ENCODE data around the gene RLN3. TPM values are rescaled to one million over a fixed set of nuclear protein-coding genes. Genes with fewer than 3 reads are reported as not detected.

Gene RLN3
- total and polyA plus RNA-seq, 9 of the 15 experiments (the other 6 are each of a cell fraction or from before 2014, with no cell fraction given), result 0.31 to 1.2 (median 0.71) TPM; not detected in 6

GRCh38 chr19:14030997-14031718 is 3.2 kb downstream of the RLN3 start:
- Histone ChIP-seq H3K9me3 (replicated peaks; ENCODE audit: control insufficient read depth, insufficient read depth, low read depth, low read length) (no peaks in the 10 kb centered on the region), H3K9ac (ENCODE audit: insufficient read depth in 1 of 2, low read depth in 2 of 2, low read length in 2 of 2) (peak overlapping the region; percentile 91 to 99; a peak in 3 of 4 replicates), H4K20me1 (replicated peaks; ENCODE audit: control insufficient read depth, insufficient read depth, low read length) (no peaks in the 10 kb centered on the region), H3K4me1 (replicated peaks in 1 of 2; ENCODE audit: control insufficient read depth in 2 of 2, insufficient read depth in 2 of 2, low read length in 2 of 2) (peaks cover 20 to 49% of the 10 kb centered on the region in 2 experiments; a peak in 4 of 5 replicates), H3K36me3 (ENCODE audit: control insufficient read depth, insufficient read depth, low read length) (no peaks in the 10 kb centered on the region), H3K9me1 (ENCODE audit: control insufficient read depth, insufficient read depth, low read length) (no peaks in the 10 kb centered on the region), H3K27me3 (ENCODE audit: control insufficient read depth in 2 of 2, insufficient read depth in 2 of 2, low read length in 2 of 2) (no peaks in the 10 kb centered on the region), H3K27ac (ENCODE audit: extremely low read depth, low read depth, low read length) (peak overlapping the region; percentile 81), H3K79me2 (ENCODE audit: control insufficient read depth, insufficient read depth, low read length) (peaks cover 7% of the 10 kb centered on the region; the same call in 1 of the 3 replicates), H2AFZ (ENCODE audit: low read depth, low read length) (peak overlapping the region; percentile 98), H3K4me2 (ENCODE audit: insufficient read depth, low read length) (peak overlapping the region; percentile 82), H3K4me3 (peak overlapping the region; percentile 56)
- ATAC-seq, result peak; percentile 2; the same call in 1 of the 3 replicates
- in situ Hi-C loops (cut with MboI) (no loop called here), intact Hi-C loops (cut with micrococcal nuclease) (loop anchor here (10.0 kb wide), 1 partner anchor 76 kb away; the partner anchor contains the start of gene DCAF15)
- peak in 1 of 4 experiments; percentile 7 for DNase-seq (ENCODE audit: extremely low read depth in 1 of 4, low spot score in 3 of 4)
- CTCF ChIA-PET (ENCODE audit: low intra/inter-chr PET ratio), result interaction anchor here (2.2 kb wide), 1 partner anchor 150 kb away, joined by 6 read pairs; no protein-coding TSS in a partner anchor
- 28% methylated on average over 16 of the region's 20 CpGs for WGBS (ENCODE audit: insufficient coverage, low coverage, missing lambda C conversion rate)
- BruUV-seq (replicated peaks), result no TSS peak
- no peak for FAIRE-seq
- POLR2A ChIA-PET, result interaction anchor here (0.6 to 2.2 kb wide), 12 partner anchors 9 to 214 kb away, joined by 3 to 21 read pairs (median 4); partner anchors contain the start of gene RFX1
- peak; percentile 54 for TF ChIP-seq NR2C1 (IDR thresholded peaks at IDR 0.05)
- TF ChIP-seq NR2C1 (tag; IDR thresholded peaks at IDR 0.05), result peak; percentile 63
- peak; percentile 14 for TF ChIP-seq ARHGAP35 (IDR thresholded peaks at IDR 0.05; ENCODE audit: partially characterized antibody)
- TF ChIP-seq PHF20 (IDR thresholded peaks at IDR 0.05; ENCODE audit: partially characterized antibody), result no peak
- no peak for TF ChIP-seq MAX (CRISPR knock-in tag; IDR thresholded peaks at IDR 0.05)
- no peak for TF ChIP-seq ZNF589 (CRISPR knock-in tag; IDR thresholded peaks at IDR 0.05; ENCODE audit: low read depth)
- peak; percentile 57; the same call in 1 of the 2 replicates for TF ChIP-seq NR2C2 (CRISPR knock-in tag; IDR thresholded peaks at IDR 0.05)
- TF ChIP-seq NR2C2 (tag; IDR thresholded peaks at IDR 0.05), result no peak; the same call in 1 of the 2 replicates
- TF ChIP-seq, protein P1, sequence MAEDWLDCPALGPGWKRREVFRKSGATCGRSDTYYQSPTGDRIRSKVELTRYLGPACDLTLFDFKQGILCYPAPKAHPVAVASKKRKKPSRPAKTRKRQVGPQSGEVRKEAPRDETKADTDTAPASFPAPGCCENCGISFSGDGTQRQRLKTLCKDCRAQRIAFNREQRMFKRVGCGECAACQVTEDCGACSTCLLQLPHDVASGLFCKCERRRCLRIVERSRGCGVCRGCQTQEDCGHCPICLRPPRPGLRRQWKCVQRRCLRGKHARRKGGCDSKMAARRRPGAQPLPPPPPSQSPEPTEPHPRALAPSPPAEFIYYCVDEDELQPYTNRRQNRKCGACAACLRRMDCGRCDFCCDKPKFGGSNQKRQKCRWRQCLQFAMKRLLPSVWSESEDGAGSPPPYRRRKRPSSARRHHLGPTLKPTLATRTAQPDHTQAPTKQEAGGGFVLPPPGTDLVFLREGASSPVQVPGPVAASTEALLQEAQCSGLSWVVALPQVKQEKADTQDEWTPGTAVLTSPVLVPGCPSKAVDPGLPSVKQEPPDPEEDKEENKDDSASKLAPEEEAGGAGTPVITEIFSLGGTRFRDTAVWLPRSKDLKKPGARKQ (CRISPR knock-in tag; IDR thresholded peaks at IDR 0.05), result no peak
- TF ChIP-seq PYGO2 (tag; IDR thresholded peaks at IDR 0.05), result no peak
- TF ChIP-seq TFAM (CRISPR knock-in tag; conservative IDR thresholded peaks at IDR 0.05), result no peak
- no peak for TF ChIP-seq TAF15 (IDR thresholded peaks at IDR 0.05; ENCODE audit: low read depth, low read length)
- no peak for TF ChIP-seq KLF13 (tag; IDR thresholded peaks at IDR 0.05; ENCODE audit: borderline replicate concordance, low read depth)
- TF ChIP-seq HDGF (IDR thresholded peaks at IDR 0.05), result peak; percentile 79

Data from K562 (cell line).